ENCODE data around the gene TCF7L2. TPM values are rescaled to one million over a fixed set of nuclear protein-coding genes. Genes with fewer than 3 reads are reported as not detected.
A peak's percentile ranks its signal among the peaks of the same experiment; 100 is the strongest.

Gene TCF7L2
- total RNA-seq, 1 donor from 2014 or later: 76.4 TPM

- Mint-ChIP-seq H3K27ac (peak overlapping the region; percentile 23), H3K27me3 (ENCODE audit: low read depth) (no peaks in the 10 kb centered on the region)
- DNase-seq (ENCODE audit: low spot score in 2 of 2, unreplicated experiment in 2 of 2): no peak
These were observed 229.9 kb downstream of the TCF7L2 start for GRCh38 chr10:113179966-113180365.

GRCh38 chr10:113180401-113181154, 230.5 kb downstream of the TCF7L2 start:
- no peaks in the 10 kb centered on the region for H3K36me3 Mint-ChIP-seq
- peak overlapping the region; percentile 23 for H3K27ac Mint-ChIP-seq
- no peaks in the 10 kb centered on the region for H3K27me3 Mint-ChIP-seq (ENCODE audit: low read depth)
- H3K9me3 Mint-ChIP-seq: no peaks in the 10 kb centered on the region
- H3K4me1 Mint-ChIP-seq: peaks cover 36% of the 10 kb centered on the region
- DNase-seq (ENCODE audit: low spot score in 2 of 2, unreplicated experiment in 2 of 2): no peak
- no peak for TF ChIP-seq CTCF (IDR thresholded peaks at IDR 0.05; ENCODE audit: unreplicated experiment)
- H3K4me3 Mint-ChIP-seq: no peak overlapping the region

More at GRCh38 chr10:113179966-113180365, 229.9 kb downstream of the TCF7L2 start:
- Mint-ChIP-seq H3K36me3 (no peaks in the 10 kb centered on the region), H3K4me1 (peaks cover 41% of the 10 kb centered on the region), H3K9me3 (no peaks in the 10 kb centered on the region), H3K4me3 (no peak overlapping the region)
- TF ChIP-seq CTCF (IDR thresholded peaks at IDR 0.05; ENCODE audit: unreplicated experiment): no peak

GRCh38 chr10:113182154-113182553, 232.1 kb downstream of the TCF7L2 start:
- peaks cover 8% of the 10 kb centered on the region for H3K9me3 Mint-ChIP-seq
- H3K27me3 Mint-ChIP-seq (ENCODE audit: low read depth): no peaks in the 10 kb centered on the region
- DNase-seq (ENCODE audit: low spot score in 2 of 2, unreplicated experiment in 2 of 2): no peak
- no peak overlapping the region for H3K4me3 Mint-ChIP-seq
- H3K4me1 Mint-ChIP-seq: peaks cover 31% of the 10 kb centered on the region
- H3K36me3 Mint-ChIP-seq: no peaks in the 10 kb centered on the region
- TF ChIP-seq CTCF (IDR thresholded peaks at IDR 0.05; ENCODE audit: unreplicated experiment): no peak
- H3K27ac Mint-ChIP-seq: no peak overlapping the region

- Mint-ChIP-seq H3K4me3 (no peak overlapping the region), H3K27me3 (ENCODE audit: low read depth) (no peaks in the 10 kb centered on the region), H3K4me1 (peaks cover 25% of the 10 kb centered on the region), H3K27ac (no peak overlapping the region), H3K36me3 (no peaks in the 10 kb centered on the region), H3K9me3 (peaks cover 8% of the 10 kb centered on the region)
- no peak for TF ChIP-seq CTCF (IDR thresholded peaks at IDR 0.05; ENCODE audit: unreplicated experiment)
- no peak for DNase-seq (ENCODE audit: low spot score in 2 of 2, unreplicated experiment in 2 of 2)
These were observed 233.5 kb downstream of the TCF7L2 start for GRCh38 chr10:113183573-113183972.

- DNase-seq (ENCODE audit: low spot score in 2 of 2, unreplicated experiment in 2 of 2): peak; percentile 55 to 76
- no peak overlapping the region for H3K4me3 Mint-ChIP-seq
- H3K36me3 Mint-ChIP-seq: no peaks in the 10 kb centered on the region
- peaks cover 11% of the 10 kb centered on the region for H3K9me3 Mint-ChIP-seq
- peaks cover 13% of the 10 kb centered on the region for H3K4me1 Mint-ChIP-seq
- TF ChIP-seq CTCF (IDR thresholded peaks at IDR 0.05; ENCODE audit: unreplicated experiment): no peak
- H3K27me3 Mint-ChIP-seq (ENCODE audit: low read depth): no peaks in the 10 kb centered on the region
- peak overlapping the region; percentile 81 for H3K27ac Mint-ChIP-seq
These were observed 237.2 kb downstream of the TCF7L2 start for GRCh38 chr10:113187063-113187777.

Measured in mesothelial cell of epicardium (in vitro differentiated cells).